Right ventricle myocardium superior (tissue), 1 donor: ENCODE measurements around the gene CEBPG. TPM values are rescaled to one million over a fixed set of nuclear protein-coding genes. Genes with fewer than 3 reads are reported as not detected.

Experiments used
- ATAC-seq: fragments of 200-7000 bp; cut with Tn5 transposase; one replicate; pipeline ENCODE4 v1.9.1; 2020; ENCODE audit warnings: mild to moderate bottlenecking; ENCODE audit not compliant: poor library complexity
- DNase-seq: peaks from one replicate; pipeline ENCODE4 v3.0.0-alpha.2; 2020
- intact Hi-C: fragments of 100-400 bp; cut with DNase I; formaldehyde crosslinking; loops from one replicate; pipeline ENCODE4 v1.11.2; 2022
- total RNA-seq: library from RNA; stranded (reverse); fragmentation: NEBNext Ultra II Directional; extraction: Animal tissue kit (Norgen Biotek cat#: 25700); gene quantifications from one replicate; pipeline ENCODE4 v1.2.1, GENCODE V29; 2021
- donor health status: DM: no; HTN: yes; CAD: no; lungs with severe emphysema.

Gene CEBPG
- total RNA-seq, 1 donor from 2014 or later, result 16.1 TPM

GRCh38 chr19:33348301-33349010 is 25.1 kb upstream of the CEBPG start:
- ATAC-seq (no peak), DNase-seq (no peak)
- intact Hi-C loops, result no loop called here

GRCh38 chr19:33349319-33350289 is 23.9 kb upstream of the CEBPG start:
- DNase-seq, result no peak
- intact Hi-C loops, result no loop called here
- ATAC-seq, result no peak

- no peak for DNase-seq
- intact Hi-C loops, result no loop called here
- ATAC-seq, result peak; percentile 29
These were observed 22.8 kb upstream of the CEBPG start for GRCh38 chr19:33350538-33351309.

GRCh38 chr19:33355535-33355934 is 18.0 kb upstream of the CEBPG start:
- no peak for DNase-seq
- intact Hi-C loops, result no loop called here
- no peak for ATAC-seq

- ATAC-seq (no peak), DNase-seq (no peak)
- intact Hi-C loops, result no loop called here
These were observed 16.0 kb upstream of the CEBPG start for GRCh38 chr19:33357556-33357955.

GRCh38 chr19:33358408-33358807 is 15.1 kb upstream of the CEBPG start:
- intact Hi-C loops, result no loop called here
- DNase-seq (no peak), ATAC-seq (no peak)

- ATAC-seq (no peak), DNase-seq (no peak)
- intact Hi-C loops, result no loop called here
These were observed 13.9 kb upstream of the CEBPG start for GRCh38 chr19:33359581-33359980.

GRCh38 chr19:33362508-33363228 is 10.8 kb upstream of the CEBPG start:
- intact Hi-C loops, result no loop called here
- DNase-seq (no peak), ATAC-seq (no peak)

GRCh38 chr19:33363476-33363875 is 10.0 kb upstream of the CEBPG start:
- no peak for DNase-seq
- intact Hi-C loops, result no loop called here
- no peak for ATAC-seq

GRCh38 chr19:33365691-33366090 is 7.8 kb upstream of the CEBPG start:
- no peak for DNase-seq
- intact Hi-C loops, result no loop called here
- no peak for ATAC-seq

- ATAC-seq (no peak), DNase-seq (no peak)
- intact Hi-C loops, result no loop called here
These were observed 7.4 kb upstream of the CEBPG start for GRCh38 chr19:33366127-33366526.

GRCh38 chr19:33366897-33367296 is 6.6 kb upstream of the CEBPG start:
- DNase-seq (no peak), ATAC-seq (no peak)
- intact Hi-C loops, result no loop called here

GRCh38 chr19:33368074-33368864 is 5.2 kb upstream of the CEBPG start:
- intact Hi-C loops, result no loop called here
- DNase-seq (no peak), ATAC-seq (no peak)

- ATAC-seq, result no peak
- intact Hi-C loops, result loop anchor here (5.0 kb wide), 1 partner anchor 68 kb away; the partner anchor contains the start of gene CEBPA
- DNase-seq, result no peak
These were observed 2.7 kb upstream of the CEBPG start for GRCh38 chr19:33370783-33371182.

GRCh38 chr19:33374236-33374714 is 766 bp downstream of the CEBPG start:
- DNase-seq, result no peak

GRCh38 chr19:33375156-33375836 is 1.8 kb downstream of the CEBPG start:
- ATAC-seq (no peak), DNase-seq (no peak)
- intact Hi-C loops, result no loop called here

More at GRCh38 chr19:33374236-33374714, 766 bp downstream of the CEBPG start:
- intact Hi-C loops, result loop anchor here (5.0 kb wide), 1 partner anchor 72 kb away; the partner anchor contains the start of gene CEBPA
- no peak for ATAC-seq

GRCh38 chr19:33375837-33376159 is 2.3 kb downstream of the CEBPG start:
- intact Hi-C loops, result no loop called here
- ATAC-seq, result no peak
- no peak for DNase-seq
